Effector CD8-positive, alpha-beta T cell (primary cell): Measurements from ENCODE around the gene TMEM87B.

Experiments
- DNase-seq: peaks from one replicate; lab custom pipeline; 2025; lab: John Stamatoyannopoulos, UW

Gene TMEM87B

DNA sequence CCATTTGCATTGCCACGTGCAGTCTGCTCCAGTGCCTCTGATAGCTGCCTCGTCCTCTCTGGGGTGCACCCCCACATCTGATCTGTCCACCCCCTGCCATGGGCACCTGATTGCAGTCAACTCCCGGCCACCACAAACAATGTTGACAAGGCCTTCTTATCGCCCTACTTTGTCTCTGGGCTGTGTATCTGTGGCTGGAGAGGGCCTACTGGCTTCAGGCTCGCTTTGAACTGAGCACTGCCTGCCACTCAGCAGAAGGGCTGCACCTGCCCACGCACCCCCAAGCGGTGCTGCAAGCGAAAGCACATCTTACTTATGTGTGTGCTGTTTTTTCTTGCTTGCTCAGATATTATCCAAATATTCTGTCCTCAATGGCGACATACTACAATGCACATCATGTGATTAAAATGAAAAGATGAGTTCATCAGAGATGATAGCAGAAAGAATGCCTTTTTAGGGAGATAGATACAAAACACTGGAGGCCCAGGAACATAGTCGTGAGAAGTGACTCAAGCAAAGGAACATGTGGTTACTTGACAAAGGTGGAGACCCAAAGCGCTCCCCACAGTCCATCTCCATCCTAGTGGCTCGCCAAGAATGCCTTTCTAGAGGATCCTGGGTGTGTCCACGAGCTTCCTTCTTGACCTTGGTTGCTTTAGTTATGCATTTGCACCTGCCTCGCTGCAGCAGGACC lies 111.9 kb downstream of the TMEM87B start:
- DNase-seq: no peak

DNA sequence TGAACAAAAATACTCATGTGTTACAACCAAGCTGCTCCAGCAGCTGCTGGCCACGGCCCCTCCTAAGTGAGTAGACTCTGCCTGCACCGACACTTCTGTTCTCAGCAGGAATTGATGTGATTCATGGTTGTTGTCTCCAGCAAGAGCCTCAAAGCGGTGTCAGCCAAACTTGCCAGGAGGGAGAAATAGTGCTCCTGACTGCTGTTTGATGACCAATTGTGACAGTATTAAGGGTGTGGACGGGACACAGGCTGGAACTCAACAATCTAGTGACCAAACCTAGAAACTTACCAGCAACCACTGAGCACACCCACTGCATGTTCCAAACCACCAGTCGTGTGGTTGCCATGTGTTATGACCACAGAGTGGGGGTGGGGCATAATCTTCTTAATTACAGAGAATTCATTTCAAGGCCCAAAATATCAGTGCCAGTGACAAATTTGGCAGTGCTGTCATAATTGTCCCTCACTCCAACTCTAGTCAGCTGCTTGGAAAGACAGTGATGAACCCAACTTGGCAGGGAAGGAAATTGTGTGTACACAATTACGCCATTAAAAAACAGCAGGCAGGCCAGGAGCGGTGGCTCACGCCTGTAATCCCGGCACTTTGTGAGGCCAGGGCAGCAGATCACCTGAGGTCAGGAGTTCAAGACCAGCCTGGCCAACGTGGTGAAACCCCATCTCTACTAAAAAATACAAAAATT lies 113.5 kb downstream of the TMEM87B start:
- no peak for DNase-seq
